ENCODE results near the gene OPRL1.

The OPRL1 gene
- 0.35 to 3.1 reads per million in 2 experiments for total RNA-seq

DNA sequence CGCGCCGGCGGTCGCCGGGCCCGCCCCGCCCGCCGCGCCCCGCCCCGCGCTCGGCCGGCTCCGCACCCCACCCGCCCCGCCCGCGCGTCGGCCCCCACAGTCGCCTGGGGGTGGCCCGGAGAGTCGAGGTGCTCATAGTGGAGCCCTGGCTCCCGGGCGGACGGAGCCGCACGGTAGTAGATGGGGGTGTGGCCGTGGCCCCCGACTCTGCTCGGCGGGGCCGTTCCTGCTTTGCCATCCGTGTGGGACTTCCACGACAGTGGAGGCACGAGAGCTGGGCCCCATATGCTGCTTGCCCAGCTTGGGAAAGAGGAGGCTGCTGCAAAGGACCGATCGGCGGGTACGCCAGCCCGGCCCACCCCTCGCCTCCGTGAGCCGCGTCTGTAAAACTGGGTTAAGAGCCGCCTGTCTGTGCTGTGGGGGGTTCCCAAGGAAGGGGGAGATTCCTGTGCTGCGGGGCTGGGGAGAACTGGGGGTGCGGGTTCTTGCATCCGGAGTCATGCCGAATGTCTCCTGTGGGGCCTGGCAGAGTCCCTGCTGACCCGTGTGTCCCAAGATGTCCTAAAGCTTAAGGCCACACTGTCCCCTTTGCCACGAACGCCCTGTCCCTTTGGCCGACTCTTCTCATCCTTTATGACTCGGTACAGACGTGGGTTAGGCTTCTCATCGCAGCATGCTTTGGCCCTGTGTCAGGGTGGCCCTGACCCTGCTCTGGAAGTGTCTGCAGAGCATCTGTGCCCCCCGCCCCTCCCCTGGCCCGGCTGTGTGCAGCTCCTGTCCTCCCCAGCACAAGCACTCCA is at the start of gene OPRL1:
Gene OPRL1 (plus strand): TSS at position 70 of the 800 bp plus-strand sequence. CDS start 12,639 bp downstream, outside the sequence.
- peak; percentile 49 for DNase-seq (ENCODE audit: low read depth)

DNA sequence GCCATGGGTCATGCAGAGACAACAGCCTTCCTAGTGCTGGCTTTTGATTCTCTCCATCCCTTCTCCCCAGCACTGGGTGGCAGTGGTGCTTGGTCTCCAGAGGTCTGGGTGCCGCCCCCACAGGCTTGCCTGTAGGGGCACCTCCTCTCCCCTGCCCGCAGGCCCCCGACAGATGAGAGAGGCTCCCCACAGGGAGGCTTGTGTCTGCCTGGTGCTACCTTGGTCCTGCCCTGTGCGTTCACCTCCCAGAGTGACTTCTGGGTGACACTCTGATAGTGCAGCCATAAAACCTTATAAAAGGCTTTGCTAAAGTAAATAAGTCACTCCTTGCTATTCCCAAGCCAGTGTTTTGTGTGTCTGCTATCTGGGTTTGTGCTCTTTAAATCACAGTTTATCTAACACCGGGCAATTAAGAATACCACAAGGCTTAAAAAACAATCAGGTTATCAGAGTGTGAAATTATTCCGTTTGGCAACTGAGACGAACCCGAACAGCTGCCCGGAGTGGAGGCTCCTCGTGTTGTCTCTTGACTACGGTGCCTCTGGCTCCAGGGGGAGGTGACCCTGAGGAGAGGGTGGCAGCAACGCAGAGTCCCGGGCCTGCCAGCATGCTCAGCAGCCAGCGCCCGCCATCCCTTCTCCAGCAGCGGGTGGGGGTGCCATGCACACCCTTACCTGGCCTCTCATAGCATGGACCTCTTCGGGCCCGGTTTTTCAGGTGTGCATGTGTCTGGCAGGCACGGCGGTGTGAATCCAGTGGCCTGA is 49.3 kb upstream of the OPRL1 start:
- no peak for DNase-seq (ENCODE audit: low read depth)

- DNase-seq (ENCODE audit: low read depth): no peak
Measured at GRCh38 chr20:64031822-64032314, 48.0 kb upstream of the OPRL1 start.

DNA sequence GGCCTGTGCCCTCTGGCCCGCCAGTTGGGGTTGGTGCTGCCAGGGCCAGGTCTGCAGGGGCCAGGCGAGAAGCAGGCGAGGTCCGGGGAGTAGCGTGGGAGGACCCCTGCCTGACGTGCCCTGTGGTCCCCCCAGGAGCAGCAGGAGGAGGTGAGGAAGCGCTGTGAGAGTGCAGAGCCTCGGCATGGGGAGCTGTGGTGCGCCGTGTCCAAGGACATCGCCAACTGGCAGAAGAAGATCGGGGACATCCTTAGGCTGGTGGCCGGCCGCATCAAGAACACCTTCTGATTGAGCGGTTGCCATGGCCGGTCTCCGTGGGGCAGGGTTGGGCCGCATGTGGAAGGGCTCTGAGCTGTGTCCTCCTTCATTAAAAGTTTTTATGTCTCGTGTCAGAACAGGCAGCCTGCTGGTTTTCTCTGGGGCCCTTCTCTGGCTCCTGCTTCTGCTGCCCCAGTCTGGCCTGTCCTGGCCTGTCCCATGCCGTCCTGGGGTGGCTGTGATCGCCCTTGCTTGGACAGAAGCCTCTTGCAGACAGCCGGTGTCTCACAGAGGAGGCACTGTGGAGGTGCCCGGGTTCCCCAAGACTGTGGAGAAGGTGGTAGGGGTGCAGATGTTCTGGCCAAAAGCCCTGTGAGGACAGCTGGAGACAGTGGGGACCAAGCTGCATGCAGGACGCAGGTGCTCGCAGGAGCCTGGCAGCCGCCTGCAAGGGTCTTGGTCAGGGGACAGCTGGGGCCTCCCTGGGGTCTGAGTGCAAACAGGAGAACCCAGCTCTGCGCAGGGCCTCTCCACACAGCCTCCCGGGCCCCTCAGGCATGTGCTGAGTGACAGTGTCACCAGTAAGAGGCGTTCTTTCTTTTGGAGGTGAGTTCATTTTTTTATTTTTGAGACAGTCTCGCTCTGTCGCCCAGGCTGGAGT is 46.9 kb upstream of the OPRL1 start:
- no peak for DNase-seq (ENCODE audit: low read depth)

GRCh38 chr20:64033981-64034493 is 45.8 kb upstream of the OPRL1 start:
- no peak for DNase-seq (ENCODE audit: low read depth)

- DNase-seq (ENCODE audit: low read depth): no peak
Measured at GRCh38 chr20:64035066-64035932, 44.6 kb upstream of the OPRL1 start.

DNA sequence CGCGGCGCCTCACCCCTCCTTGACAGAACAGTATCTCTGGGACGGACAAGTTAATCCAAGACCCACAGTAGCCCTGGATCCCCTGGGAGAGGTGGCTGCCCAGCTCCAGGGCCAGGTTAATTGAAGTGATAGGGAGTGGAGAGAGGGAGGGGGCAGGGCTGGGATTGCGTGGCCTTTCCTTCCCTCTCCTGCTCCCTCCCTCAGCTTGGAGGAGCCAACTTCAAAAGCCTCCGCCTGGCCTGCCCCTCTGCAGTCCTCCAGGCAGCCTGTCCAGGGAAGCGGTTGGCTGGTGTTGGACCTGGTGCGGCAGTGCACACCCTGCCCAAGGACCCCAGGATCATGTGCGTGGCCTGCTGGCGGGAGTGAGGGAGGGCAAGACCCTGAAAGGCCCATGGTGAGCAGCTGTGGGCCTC is 43.9 kb upstream of the OPRL1 start, which contains the start of gene C20orf204:
Gene C20orf204 (plus strand): TSS at position 250 of the 413 bp plus-strand sequence. CDS start 142 bp downstream, at position 392.
- no peak for DNase-seq (ENCODE audit: low read depth)

GRCh38 chr20:64036346-64037198 is 43.3 kb upstream of the OPRL1 start:
- no peak for DNase-seq (ENCODE audit: low read depth)

- no peak for DNase-seq (ENCODE audit: low read depth)
Measured at GRCh38 chr20:64037199-64037497, 42.7 kb upstream of the OPRL1 start.

- no peak for DNase-seq (ENCODE audit: low read depth)
Measured at GRCh38 chr20:64037498-64038213, 42.2 kb upstream of the OPRL1 start.

DNA sequence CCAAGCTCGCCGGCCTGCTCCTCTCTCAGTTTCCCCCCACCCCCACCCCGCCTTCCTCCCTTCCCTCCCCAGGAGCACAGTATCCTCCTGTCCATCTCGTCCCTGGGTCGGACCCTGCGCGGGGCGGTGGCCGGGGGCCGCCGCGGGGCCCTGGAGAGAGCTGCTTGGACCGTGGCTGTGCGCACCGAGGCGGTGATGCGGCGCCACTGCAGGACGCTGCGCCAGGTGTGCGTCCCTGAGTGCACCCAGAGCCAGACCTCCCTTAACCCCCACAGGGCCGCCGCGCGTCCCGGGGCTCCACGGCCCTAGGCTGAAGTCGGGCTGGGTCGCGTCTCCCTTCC is 41.7 kb upstream of the OPRL1 start:
- no peak for DNase-seq (ENCODE audit: low read depth)

DNA sequence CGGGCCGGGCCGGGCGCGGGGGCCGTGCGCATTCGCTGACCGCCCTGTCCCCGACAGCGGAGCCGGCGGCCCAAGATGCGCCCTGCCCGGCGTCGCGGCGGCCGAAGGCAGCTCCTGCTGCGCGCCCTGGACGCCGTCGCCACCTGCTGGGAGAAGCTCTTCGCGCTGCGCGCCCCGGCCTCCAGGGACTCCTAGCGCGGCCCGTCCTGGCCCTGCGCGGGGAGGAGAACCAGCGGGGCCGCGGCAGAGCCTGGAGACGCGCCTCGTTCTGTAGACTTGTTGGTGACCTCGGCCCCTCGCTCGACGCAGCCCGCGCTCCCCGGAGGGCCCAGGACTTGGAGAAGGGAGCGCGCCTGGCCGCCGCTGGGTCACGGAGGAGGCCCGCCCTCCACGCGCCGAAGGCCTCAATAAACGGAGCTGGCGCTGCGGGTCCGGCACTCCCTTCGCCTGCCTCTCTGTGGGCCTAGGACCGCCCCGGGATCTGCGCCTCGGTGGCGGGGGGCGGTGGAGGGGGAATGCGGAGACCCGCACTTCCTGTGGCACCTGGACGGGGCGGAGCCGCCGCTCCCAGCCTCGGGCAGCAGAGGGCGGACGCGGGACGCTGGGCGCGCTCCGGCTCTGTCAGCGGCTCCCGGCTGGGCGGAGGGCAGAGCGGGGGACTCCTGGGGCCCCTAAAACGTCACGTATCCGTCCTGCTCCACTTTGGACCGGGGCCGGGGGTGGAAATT is 41.2 kb upstream of the OPRL1 start:
- peak; percentile 60 for DNase-seq (ENCODE audit: low read depth)

- DNase-seq (ENCODE audit: low read depth): no peak
Measured at GRCh38 chr20:64039293-64040160, 40.4 kb upstream of the OPRL1 start.

- no peak for DNase-seq (ENCODE audit: low read depth)
Measured at GRCh38 chr20:64040231-64041039, 39.4 kb upstream of the OPRL1 start.

DNA sequence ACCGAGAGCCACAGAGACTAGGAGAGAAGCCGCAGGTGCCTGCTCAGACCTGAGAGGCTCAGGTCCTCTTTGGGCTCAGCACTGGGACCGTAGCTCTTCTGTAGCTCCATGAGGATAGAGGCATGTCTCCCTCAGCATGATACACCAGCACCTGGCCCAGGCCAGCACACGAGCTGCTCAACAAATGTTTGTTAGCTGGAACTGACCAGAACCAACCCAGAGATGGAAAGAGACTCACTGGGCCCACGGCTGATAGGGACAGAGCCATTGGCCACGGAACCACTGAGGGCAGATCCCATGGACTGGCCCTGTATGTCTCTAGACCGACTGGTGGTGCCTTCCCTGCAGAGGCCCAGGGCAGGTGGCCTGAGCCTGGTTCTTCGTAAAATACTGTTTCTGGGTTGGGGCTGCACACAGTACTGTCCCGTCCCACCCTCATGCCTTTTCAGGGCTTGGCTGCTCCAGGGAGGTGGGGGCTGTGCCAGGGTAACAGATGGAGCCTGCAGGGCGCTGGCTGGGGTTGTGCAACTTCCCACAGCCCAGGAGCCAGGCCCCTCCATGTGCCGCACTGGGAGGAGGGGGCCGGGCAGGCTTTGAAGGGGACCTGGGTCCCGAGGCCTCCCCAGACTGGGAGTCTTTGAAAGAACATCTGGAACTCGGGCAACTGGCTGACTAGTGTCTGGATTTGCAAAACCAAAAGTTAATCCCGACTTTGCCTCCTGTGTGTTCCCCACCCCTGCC is 38.7 kb upstream of the OPRL1 start:
- DNase-seq (ENCODE audit: low read depth): no peak

DNA sequence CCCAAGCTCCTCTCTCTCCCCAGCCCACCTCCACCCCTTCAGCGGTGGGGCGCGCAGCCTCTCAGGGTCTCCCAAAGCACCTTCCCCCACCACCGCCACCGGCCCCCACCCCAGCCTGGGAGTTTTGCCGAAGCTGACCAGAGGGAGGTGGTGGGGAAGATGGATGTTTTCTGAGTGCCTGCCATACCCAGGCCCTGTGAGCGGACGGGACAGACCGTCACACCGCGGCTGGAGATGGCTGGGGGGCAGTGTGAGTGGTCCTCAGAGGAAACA is 38.2 kb upstream of the OPRL1 start:
- no peak for DNase-seq (ENCODE audit: low read depth)
